NCI-H2227 (cell line): ENCODE data around the gene THADA.

ENCODE experiments used
- DNase-seq: peaks from one replicate; lab custom pipeline; 2025; ENCODE audit not compliant: unreplicated experiment; lab: John Stamatoyannopoulos, UW

The THADA gene

GRCh38 chr2:43215673-43216255, 380.1 kb downstream of the THADA start:
- DNase-seq = no peak

GRCh38 chr2:43214253-43214652, 381.6 kb downstream of the THADA start:
- no peak for DNase-seq

- DNase-seq = no peak
These were observed 382.9 kb downstream of the THADA start for GRCh38 chr2:43212931-43213330.

DNA sequence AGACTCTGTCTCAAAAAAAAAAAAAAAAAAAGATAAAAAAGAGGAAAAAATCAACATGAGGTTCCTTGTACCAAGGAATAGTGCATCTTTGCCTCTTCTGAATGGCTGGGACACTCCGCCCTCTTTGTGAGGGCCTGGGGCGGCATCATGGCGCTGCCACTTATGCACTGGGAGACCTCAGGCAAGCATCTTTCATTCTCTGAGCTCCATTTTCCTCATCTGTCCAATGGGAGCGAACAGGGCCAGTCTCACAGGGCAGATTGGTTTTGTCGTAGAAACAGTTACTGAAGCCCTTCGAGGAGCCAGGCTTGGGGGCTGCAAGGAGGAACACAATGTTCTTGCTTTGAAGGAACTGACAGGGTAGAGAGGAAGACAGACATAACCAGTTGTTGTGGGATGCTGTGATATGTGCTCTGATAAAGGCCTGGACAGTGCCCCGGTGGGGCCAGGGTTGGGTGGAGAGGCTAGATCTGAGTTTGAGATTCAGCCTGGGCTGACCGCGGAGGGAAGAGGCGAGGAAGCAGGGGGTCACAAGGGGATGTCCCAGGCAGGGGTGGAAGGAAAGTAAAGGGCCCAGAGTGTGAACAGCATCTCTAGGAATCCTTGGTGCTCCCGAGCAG, 383.5 kb downstream of the THADA start:
- DNase-seq = no peak

DNA sequence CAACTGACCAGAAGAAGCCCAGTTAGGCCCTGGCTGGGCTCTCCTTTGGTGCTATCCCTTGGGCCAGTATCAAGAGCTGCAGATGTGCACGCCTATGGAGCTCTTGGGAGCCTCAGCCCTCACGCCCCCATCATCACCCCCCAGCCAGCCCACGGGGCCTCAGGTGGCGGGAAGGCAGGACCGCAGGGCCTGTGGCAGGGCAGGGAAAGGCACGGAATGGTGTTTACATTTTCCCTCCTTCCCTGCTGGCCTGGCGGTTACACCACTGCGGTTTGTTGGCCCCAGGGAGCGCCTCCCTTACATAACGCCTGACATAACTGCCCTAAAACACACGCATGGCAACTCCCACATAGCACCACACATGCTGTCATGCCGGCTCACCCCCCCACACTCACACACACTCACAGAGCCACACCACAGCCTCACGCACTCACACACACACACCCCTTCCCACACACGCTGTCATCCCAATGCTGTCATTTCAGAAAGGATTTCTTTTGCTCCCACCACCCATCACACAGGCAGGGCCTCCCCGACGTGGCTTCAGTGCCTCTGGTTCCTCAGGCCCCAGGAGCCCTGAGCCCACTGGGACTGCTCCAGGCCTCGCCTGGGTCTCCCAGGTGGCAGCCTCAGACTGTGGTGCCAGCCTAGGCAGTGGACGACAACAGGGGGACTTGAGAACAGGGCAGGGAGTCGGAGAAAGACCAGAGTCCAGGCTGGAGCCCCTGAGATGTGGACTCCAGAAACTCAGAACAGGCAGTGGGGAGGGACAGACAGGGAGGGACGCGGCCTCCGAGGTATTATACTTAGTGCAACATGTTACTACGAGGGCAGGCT, 385.2 kb downstream of the THADA start:
- peak; percentile 30 for DNase-seq

DNA sequence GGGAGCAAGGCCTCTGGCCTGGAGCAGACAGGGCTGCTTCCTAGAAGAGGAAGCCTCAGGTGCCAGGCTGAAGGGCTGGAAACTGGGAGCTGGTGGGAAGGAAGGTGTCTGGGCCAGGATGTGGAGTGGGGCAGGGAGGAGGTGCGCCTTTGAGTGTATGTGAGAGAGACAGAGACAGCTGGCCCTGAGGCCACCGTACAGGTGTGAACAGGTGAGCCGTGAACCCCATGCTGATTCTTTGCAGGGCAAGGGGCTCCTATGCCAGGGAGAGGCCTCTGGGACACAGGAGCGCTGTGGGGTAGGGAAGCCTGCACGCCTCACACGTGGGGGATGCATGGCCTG, 385.7 kb downstream of the THADA start:
- no peak for DNase-seq

DNA sequence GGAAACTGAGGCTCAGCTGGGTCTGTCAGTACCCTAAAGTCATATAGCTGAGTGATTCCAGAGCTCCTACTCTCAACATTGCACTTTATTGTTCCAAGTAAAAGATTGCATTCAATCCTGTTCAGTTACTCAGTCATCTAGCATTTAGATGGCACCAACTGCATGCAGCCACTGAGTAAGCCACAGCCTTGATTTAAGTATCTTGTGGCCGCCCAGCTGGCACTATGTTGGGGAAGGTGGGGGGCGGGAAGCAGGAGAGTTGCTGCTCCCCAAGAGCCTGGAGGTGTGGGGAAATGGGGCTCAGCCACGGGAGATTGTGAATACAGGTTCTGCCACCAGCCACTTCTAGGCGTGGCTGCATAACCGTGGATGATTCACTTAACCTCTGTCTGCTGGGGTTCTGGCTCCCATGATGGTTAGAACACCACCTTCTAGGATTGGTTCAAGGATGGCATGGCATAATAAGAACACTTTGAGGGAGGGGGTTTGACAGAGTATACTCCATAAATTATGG, 386.6 kb downstream of the THADA start:
- DNase-seq = no peak

GRCh38 chr2:43207553-43208300, 388.1 kb downstream of the THADA start:
- no peak for DNase-seq

- DNase-seq = no peak
These were observed 389.2 kb downstream of the THADA start for GRCh38 chr2:43206602-43207001.

GRCh38 chr2:43203373-43203772, 392.5 kb downstream of the THADA start:
- DNase-seq = no peak

DNA sequence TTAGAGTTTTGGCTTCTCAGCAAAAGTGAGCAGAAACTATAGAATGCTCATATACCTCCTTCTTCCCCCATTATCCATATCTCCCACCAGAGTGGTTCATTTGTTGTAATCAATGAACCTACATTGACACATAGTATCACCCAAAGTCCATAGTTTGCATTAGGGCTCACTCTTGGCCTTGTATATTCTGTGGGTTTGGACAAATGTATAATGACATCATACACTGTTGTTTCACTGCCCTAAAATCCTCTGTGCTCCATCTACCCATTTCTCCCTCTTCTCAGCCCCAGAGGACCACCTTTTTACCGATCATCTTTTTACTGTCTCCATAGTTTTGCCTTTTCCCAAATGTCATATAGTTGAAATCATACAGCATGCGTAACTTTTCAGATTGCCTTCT, 393.5 kb downstream of the THADA start:
- DNase-seq = no peak

GRCh38 chr2:43201497-43201896, 394.3 kb downstream of the THADA start:
- no peak for DNase-seq

- no peak for DNase-seq
These were observed 394.8 kb downstream of the THADA start for GRCh38 chr2:43201016-43201415.

DNA sequence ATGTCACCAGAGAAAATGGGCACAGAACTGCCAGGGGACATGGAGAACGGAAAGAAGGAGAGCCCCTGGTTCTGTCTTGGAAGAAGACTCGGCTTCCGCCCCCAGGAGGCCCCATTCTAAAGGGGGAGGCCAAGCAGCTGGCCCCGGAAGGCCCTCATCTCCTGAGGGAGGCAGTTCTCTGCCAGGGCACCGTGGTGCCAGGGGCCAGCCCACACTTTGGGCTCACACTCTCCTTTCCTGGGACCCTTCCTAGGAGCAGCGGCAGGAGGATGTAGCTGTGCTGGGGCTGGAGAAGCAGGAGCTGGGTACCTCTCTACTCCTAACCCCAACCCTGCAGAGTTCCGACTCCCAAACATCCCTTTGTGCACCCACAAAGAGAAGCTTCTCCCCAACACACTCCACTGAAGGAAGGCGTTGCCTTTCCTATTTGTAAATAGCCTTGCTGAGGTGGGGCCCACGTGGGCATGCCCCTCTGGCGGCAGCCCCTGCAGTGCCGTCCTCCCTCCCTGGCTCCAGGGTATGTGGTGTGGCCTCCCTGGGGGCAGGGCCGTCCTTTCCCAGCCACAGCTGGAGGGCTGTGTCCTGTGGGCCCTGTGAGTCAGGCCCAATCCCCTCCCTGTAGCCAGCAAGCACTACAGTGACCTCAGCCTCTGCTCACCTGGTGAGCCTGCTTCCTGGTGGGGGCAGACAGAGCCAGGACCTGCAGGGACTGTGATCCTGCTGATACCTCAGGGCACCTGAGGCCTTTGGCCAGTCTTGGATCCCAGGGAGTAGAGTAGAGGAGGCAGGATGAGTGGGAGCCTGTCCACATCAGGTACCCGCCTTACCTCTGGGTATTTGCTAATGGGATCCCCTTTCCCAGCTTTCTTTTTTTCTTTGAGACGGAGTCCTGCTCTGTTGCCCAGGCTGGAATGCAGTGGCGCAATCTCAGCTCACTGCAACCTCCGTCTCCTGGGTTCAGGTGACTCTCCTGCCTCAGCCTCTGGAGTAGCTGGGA, 396.0 kb downstream of the THADA start:
- no peak for DNase-seq

DNA sequence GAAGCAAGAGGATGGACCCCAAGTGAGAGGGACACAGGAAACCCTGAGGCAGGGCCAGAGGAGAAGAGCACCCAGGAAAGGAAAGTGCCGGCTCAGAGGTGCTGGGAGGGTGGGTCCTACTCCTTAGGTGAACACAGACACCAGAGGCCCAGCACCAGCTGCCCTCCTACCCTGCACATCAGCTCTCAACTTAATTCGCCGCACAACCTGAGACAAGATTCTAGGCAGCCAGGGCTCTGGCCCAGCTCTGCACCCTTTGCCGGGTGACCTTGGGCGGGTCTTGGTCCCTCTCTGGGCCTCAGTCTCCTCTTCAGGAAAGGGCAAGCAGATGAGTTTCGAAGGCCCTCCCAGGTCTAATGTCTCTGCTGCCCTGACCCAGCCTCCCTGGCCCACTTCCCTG, 397.6 kb downstream of the THADA start:
- no peak for DNase-seq

- no peak for DNase-seq
These were observed 398.3 kb downstream of the THADA start for GRCh38 chr2:43197588-43197896.

DNA sequence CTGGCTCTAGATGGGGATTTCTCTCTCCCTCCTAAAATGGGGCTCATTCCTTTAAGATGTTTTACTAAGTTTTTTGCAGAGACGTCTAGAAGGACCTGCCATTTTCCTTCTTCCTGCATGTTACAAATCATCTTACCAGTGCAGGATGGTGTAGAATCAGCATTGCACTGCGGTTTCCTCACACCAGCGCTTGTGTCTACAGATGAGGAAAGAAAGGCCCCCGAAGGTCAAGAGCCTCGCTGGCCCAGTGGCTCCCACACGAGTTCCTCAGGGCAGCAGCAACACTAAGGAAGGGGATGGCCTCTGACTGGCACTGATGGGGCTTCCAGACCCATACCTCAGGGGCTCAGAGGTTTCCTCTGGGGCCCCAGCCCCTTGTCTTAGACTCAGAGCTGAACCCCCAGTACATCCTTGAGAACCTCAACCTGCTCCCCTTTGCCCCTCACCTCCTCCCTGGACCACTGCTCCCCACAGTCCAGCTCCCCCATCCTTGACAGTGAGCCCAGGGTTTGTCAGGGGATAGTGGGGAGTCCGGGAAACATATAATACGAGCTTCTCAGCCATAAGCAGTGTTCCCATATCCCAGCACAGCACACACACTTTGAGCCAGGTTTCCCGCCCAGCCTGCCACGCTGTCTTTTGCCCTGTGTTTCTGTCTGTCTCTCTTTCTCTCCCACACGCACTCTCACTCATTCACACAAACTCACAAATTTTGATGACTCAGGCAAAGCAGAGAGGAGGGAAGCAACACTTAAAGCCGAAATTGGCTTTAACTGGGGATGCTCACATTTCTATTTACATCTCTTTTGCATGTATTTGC, 398.9 kb downstream of the THADA start:
- DNase-seq = no peak

DNA sequence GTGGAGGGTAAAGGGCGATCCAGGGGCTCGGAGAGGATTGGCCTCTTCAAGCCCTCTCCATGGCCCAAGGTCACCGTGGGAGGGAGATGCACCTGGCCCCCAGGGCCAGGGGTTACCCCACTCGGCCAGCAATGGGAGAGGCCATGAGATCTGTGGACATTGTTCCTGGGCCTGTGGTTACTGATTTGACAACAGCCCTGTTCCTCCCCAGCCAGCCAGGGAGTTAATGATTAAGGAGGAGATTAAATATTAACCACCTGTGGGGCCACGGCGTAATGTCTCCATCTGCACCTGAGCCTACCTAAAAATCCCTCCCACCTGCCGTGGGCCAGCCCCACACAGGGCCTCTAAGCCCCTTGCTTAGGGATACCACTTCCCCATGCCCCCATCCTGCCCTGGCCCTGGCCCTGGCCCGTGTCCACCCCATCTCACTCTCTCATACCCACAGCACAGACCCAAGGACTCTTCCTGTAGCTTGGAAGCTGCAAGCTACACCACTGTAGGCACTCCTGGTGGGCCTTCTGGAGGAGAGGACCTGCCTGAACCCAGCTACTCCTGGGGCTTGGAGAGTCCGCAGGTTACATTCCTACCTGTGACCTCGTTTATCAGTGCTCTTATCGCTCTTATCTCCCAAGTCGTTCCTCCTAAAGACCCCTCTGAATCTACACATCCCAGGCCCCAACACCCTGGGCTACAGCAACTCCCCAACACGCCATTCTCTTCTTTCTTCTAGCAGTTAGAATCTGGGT, 401.5 kb downstream of the THADA start:
- no peak for DNase-seq

DNA sequence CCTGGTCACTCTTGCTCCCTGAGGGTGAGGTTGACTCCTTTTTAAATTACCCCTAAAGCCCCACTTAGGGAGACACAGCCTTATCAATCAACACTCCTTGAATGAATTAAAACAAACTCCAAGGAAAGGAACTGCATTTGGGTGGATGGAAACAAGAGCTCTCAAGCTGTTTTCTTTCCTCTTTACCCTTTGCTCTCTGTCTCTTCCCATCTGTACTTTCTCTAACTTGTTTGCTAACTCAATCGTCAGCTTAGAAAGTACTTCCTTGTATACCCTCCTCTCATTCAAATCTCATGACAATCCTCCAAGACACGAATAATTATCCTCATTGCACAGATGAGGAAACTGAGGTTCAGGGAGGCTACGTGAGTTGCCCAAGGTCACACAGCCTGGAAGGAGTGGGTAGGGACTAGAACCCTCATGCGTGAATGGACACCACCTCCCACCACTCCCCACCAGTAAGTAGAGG, 402.2 kb downstream of the THADA start:
- no peak for DNase-seq
